GM10847 (cell line): ENCODE measurements around the gene SMARCAL1.

Experiments
- POLR2A ChIP-seq: IDR thresholded peaks from 2 replicates; pipeline ENCODE4 v1.6.1; 2011; ENCODE audit not compliant: insufficient read length; ENCODE audit errors: extremely low read depth

Gene SMARCAL1

GRCh38 chr2:216436383-216436782 is 24.1 kb downstream of the SMARCAL1 start:
- TF ChIP-seq POLR2A: no peak

GRCh38 chr2:216441308-216442010 is 29.2 kb downstream of the SMARCAL1 start:
- TF ChIP-seq POLR2A: no peak

- no peak for TF ChIP-seq POLR2A
Observed at GRCh38 chr2:216445501-216445900, 33.2 kb downstream of the SMARCAL1 start.

GRCh38 chr2:216446343-216446742 is 34.1 kb downstream of the SMARCAL1 start:
- no peak for TF ChIP-seq POLR2A

- no peak for TF ChIP-seq POLR2A
Observed at GRCh38 chr2:216447293-216447692, 35.0 kb downstream of the SMARCAL1 start.

GRCh38 chr2:216448829-216449228 is 36.5 kb downstream of the SMARCAL1 start:
- no peak for TF ChIP-seq POLR2A

GRCh38 chr2:216450346-216450745 is 38.1 kb downstream of the SMARCAL1 start:
- TF ChIP-seq POLR2A: no peak

- TF ChIP-seq POLR2A: no peak
Observed at GRCh38 chr2:216450784-216451183, 38.5 kb downstream of the SMARCAL1 start.

GRCh38 chr2:216453955-216454614 is 41.8 kb downstream of the SMARCAL1 start:
- no peak for TF ChIP-seq POLR2A

GRCh38 chr2:216463148-216463547 is 50.9 kb downstream of the SMARCAL1 start:
- no peak for TF ChIP-seq POLR2A

- no peak for TF ChIP-seq POLR2A
Observed at GRCh38 chr2:216464104-216464720, 51.9 kb downstream of the SMARCAL1 start.

GRCh38 chr2:216465579-216466195 is 53.4 kb downstream of the SMARCAL1 start:
- no peak for TF ChIP-seq POLR2A

GRCh38 chr2:216467845-216468244 is 55.6 kb downstream of the SMARCAL1 start:
- no peak for TF ChIP-seq POLR2A

- no peak for TF ChIP-seq POLR2A
Observed at GRCh38 chr2:216469661-216470060, 57.4 kb downstream of the SMARCAL1 start.

GRCh38 chr2:216473187-216473586 is 60.9 kb downstream of the SMARCAL1 start:
- no peak for TF ChIP-seq POLR2A
